OCI-LY1 (cell line): ENCODE data around the gene PCDHGA12.
"Not testable (repeated sequence)": the region's sequence is repeated elsewhere in the genome, so short reads cannot be mapped to it uniquely, and the experiment has no call there.

Experiments used
- H2AFZ ChIP-seq: fragments of 200-600 bp; sonication (generic), shearing (Covaris generic); 2 replicates; pipeline ENCODE4 v1.6.0; 2014; ENCODE audit warnings: antibody characterized with exemption, mild to moderate bottlenecking, low read length
- H3F3A ChIP-seq: fragments of 200-600 bp; sonication (generic), shearing (Covaris generic); 2 replicates; pipeline ENCODE4 v1.6.0; 2014; ENCODE audit warnings: mild to moderate bottlenecking, antibody characterized with exemption, low read length, moderate library complexity; ENCODE audit not compliant: insufficient read depth
- H3K27ac ChIP-seq: fragments of 200-600 bp; sonication (generic); 2 replicates; pipeline ENCODE4 v1.5.1; 2014; ENCODE audit warnings: low read length, mixed run types, mild to moderate bottlenecking, low read depth; ENCODE audit not compliant: poor library complexity, severe bottlenecking
- H3K27me3 ChIP-seq: fragments of 200-600 bp; sonication (generic); 2 replicates; pipeline ENCODE4 v1.6.0; 2014; ENCODE audit warnings: antibody characterized with exemption, mild to moderate bottlenecking, low read length, moderate library complexity; ENCODE audit not compliant: insufficient read depth
- H3K36me3 ChIP-seq: fragments of 200-600 bp; sonication (generic); 2 replicates; pipeline ENCODE4 v1.6.1; 2014; ENCODE audit warnings: mild to moderate bottlenecking, antibody characterized with exemption, low read length, moderate library complexity, mixed read lengths; ENCODE audit not compliant: insufficient read depth
- H3K4me1 ChIP-seq: fragments of 200-600 bp; sonication (generic); 2 replicates; pipeline ENCODE4 v1.5.1; 2014; ENCODE audit warnings: mild to moderate bottlenecking, low read length, moderate library complexity; ENCODE audit not compliant: insufficient read depth, severe bottlenecking
- H3K4me2 ChIP-seq: fragments of 200-600 bp; sonication (generic), shearing (Covaris generic); 2 replicates; pipeline ENCODE4 v1.6.1; 2014; ENCODE audit warnings: low read length
- H3K4me3 ChIP-seq: fragments of 200-600 bp; sonication (generic); 2 replicates; pipeline ENCODE4 v1.5.1; 2014; ENCODE audit warnings: low read length, low read depth, mild to moderate bottlenecking, mixed read lengths; ENCODE audit not compliant: poor library complexity, severe bottlenecking
- H3K79me2 ChIP-seq: fragments of 200-600 bp; shearing (Covaris generic); 2 replicates; pipeline ENCODE4 v1.6.1; 2016; ENCODE audit warnings: mixed run types, low read length, mixed read lengths; ENCODE audit not compliant: insufficient read depth
- H3K9ac ChIP-seq: fragments of 200-600 bp; sonication (generic), shearing (Covaris generic); 2 replicates; pipeline ENCODE4 v1.6.1; 2014; ENCODE audit warnings: mild to moderate bottlenecking, low read length, mixed read lengths
- H3K9me2 ChIP-seq: fragments of 200-600 bp; sonication (generic), shearing (Covaris generic); 2 replicates; pipeline ENCODE4 v1.6.1; 2014; ENCODE audit warnings: low read depth, mild to moderate bottlenecking, low read length, mixed read lengths
- H3K9me3 ChIP-seq: fragments of 200-600 bp; shearing (Covaris generic); 2 replicates; pipeline ENCODE4 v1.6.1; 2014; ENCODE audit warnings: low read length, mixed read lengths
- H4K20me1 ChIP-seq: fragments of 200-600 bp; sonication (generic), shearing (Covaris generic); 2 replicates; pipeline ENCODE4 v1.6.0; 2016; ENCODE audit warnings: mild to moderate bottlenecking, low read length; ENCODE audit not compliant: insufficient read depth
- CTCF ChIP-seq: fragments of 200-600 bp; sonication (generic), shearing (Covaris generic); IDR thresholded peaks from 2 replicates; pipeline ENCODE4 v1.5.1; 2017; ENCODE audit warnings: mild to moderate bottlenecking, antibody characterized with exemption, low read length, moderate library complexity, mixed read lengths
- EZH2 ChIP-seq: fragments of 200-600 bp; sonication (generic), shearing (Covaris generic); IDR thresholded peaks from 2 replicates; pipeline ENCODE4 v1.8.0; 2017; ENCODE audit warnings: borderline replicate concordance, mixed run types, mild to moderate bottlenecking, antibody characterized with exemption, low read length, moderate library complexity, mixed read lengths

The PCDHGA12 gene

GRCh38 chr5:141389153-141390042 lies 40.9 kb upstream of the PCDHGA12 start:
- H3K27ac ChIP-seq, result no peak overlapping the region

GRCh38 chr5:141392429-141393198 lies 37.7 kb upstream of the PCDHGA12 start, which contains the start of gene PCDHGA8:
TSS of gene PCDHGA8 (plus strand) at chr5:141392633. CDS start at chr5:141392814, 181 bp downstream.
- H3K4me3 ChIP-seq, result no peak within 1 kb of the TSS
- no peaks in the 10 kb centered on the region for H3K79me2 ChIP-seq
- H3F3A ChIP-seq, result no peaks in the 10 kb centered on the region
- no peaks in the 10 kb centered on the region for H3K36me3 ChIP-seq
- H2AFZ ChIP-seq, result no peak within 1 kb of the TSS
- no peaks in the 10 kb centered on the region for H4K20me1 ChIP-seq
- H3K9me3 ChIP-seq, result peaks cover 6% of the 10 kb centered on the region; the same call in 1 of the 2 replicates
- no peaks in the 10 kb centered on the region for H3K27me3 ChIP-seq
- H3K4me2 ChIP-seq, result no peak within 1 kb of the TSS
- H3K27ac ChIP-seq, result no peak within 1 kb of the TSS
- TF ChIP-seq CTCF (no peak), EZH2 (no peak)
- no peaks in the 10 kb centered on the region for H3K4me1 ChIP-seq
- H3K9ac ChIP-seq, result no peak within 1 kb of the TSS
- no peaks in the 10 kb centered on the region for H3K9me2 ChIP-seq

More at GRCh38 chr5:141389153-141390042, 40.9 kb upstream of the PCDHGA12 start:
- H3F3A ChIP-seq, result no peaks in the 10 kb centered on the region
- no peak overlapping the region for H3K4me3 ChIP-seq
- no peaks in the 10 kb centered on the region for H3K9me2 ChIP-seq
- H2AFZ ChIP-seq, result no peak overlapping the region
- H3K4me1 ChIP-seq, result no peaks in the 10 kb centered on the region
- no peaks in the 10 kb centered on the region for H4K20me1 ChIP-seq
- TF ChIP-seq EZH2 (no peak), CTCF (no peak)
- no peaks in the 10 kb centered on the region for H3K79me2 ChIP-seq
- peaks cover 8% of the 10 kb centered on the region for H3K9me3 ChIP-seq
- no peak overlapping the region for H3K4me2 ChIP-seq
- no peaks in the 10 kb centered on the region for H3K36me3 ChIP-seq
- no peaks in the 10 kb centered on the region for H3K27me3 ChIP-seq
- H3K9ac ChIP-seq, result no peak overlapping the region

- Histone ChIP-seq H3K27me3 (no peaks in the 10 kb centered on the region), H3K4me3 (no peak overlapping the region), H3K9ac (no peak overlapping the region), H3F3A (no peaks in the 10 kb centered on the region), H3K9me2 (no peaks in the 10 kb centered on the region), H2AFZ (no peak overlapping the region), H4K20me1 (no peaks in the 10 kb centered on the region), H3K27ac (no peak overlapping the region), H3K36me3 (no peaks in the 10 kb centered on the region), H3K9me3 (peaks cover 6% of the 10 kb centered on the region; the same call in 1 of the 2 replicates), H3K4me1 (no peaks in the 10 kb centered on the region), H3K4me2 (no peak overlapping the region), H3K79me2 (no peaks in the 10 kb centered on the region)
- TF ChIP-seq CTCF (no peak), EZH2 (no peak)
Measured at GRCh38 chr5:141393267-141393666, 37.0 kb upstream of the PCDHGA12 start.

GRCh38 chr5:141394401-141395187 lies 35.7 kb upstream of the PCDHGA12 start:
- not testable (repeated sequence) for H3K27me3 ChIP-seq, H3F3A ChIP-seq, H3K4me3 ChIP-seq, H3K9me3 ChIP-seq, H3K79me2 ChIP-seq, H3K36me3 ChIP-seq, H3K4me2 ChIP-seq, H4K20me1 ChIP-seq, H3K27ac ChIP-seq, H3K9me2 ChIP-seq, H3K9ac ChIP-seq, H2AFZ ChIP-seq, H3K4me1 ChIP-seq
